GM12878 (cell line): ENCODE measurements around the gene COL23A1. TPM values are rescaled to one million over a fixed set of nuclear protein-coding genes. Genes with fewer than 3 reads are reported as not detected.
A peak's percentile ranks its signal among the peaks of the same experiment; 100 is the strongest.

Experiments
- ATAC-seq: fragments of 200-7000 bp; cut with Tn5 transposase; 3 replicates; pipeline ENCODE4 v1.9.1; 2020; ENCODE audit warnings: mild to moderate bottlenecking, moderate library complexity
- BruUV-seq: library from RNA; stranded (reverse); fragments of 400-500 nt; replicated peaks from 2 replicates; lab custom pipeline; 2021; lab: Mats Ljungman, UMichigan
- CTCF ChIA-PET: fragments of 300-600 bp; sonication (Branson Sonifier 250); formaldehyde crosslinking; extraction: SDS; loops from one replicate; lab custom pipeline; 2021; ENCODE audit warnings: inconsistent platforms; lab: Yijun Ruan, JAX
- POLR2A ChIA-PET: fragments of 350-600 bp; formaldehyde crosslinking; extraction: SDS; loops from one replicate; lab custom pipeline; 2021; ENCODE audit warnings: inconsistent platforms; lab: Charles Lee
- RAD21 ChIA-PET: fragments of 300-600 bp; sonication (Branson Sonifier 250); formaldehyde crosslinking; loops from one replicate; lab custom pipeline; 2023; ENCODE audit warnings: antibody characterized with exemption; ENCODE audit not compliant: unreplicated experiment; lab: Charles Lee
- SMC1A ChIA-PET: fragments of 300-600 bp; sonication (Branson Sonifier 250); formaldehyde crosslinking; loops from one replicate; lab custom pipeline; 2023; ENCODE audit not compliant: unreplicated experiment, uncharacterized antibody; lab: Charles Lee
- DNase-seq: peaks from one replicate; pipeline ENCODE4 v3.0.0-alpha.2; 2011; ENCODE audit warnings: low read depth, low spot score
- FAIRE-seq: peaks from 3 replicates; lab custom pipeline; 2011; peaks lifted over from hg19 to GRCh38; lab: Jason Lieb, UNC
- H2AFZ ChIP-seq: 2 replicates; pipeline ENCODE4 v1.6.0; 2011; ENCODE audit warnings: low read depth, low read length, control low read depth; ENCODE audit not compliant: control insufficient read depth
- H3K27ac ChIP-seq: 2 replicates; pipeline ENCODE4 v1.5.1; 2011; ENCODE audit warnings: control low read depth; ENCODE audit not compliant: control insufficient read depth, insufficient read depth
- H3K27me3 ChIP-seq, 2 experiments: replicated peaks in 1 of 2; 2 replicates each; pipeline versions ENCODE4 v1.6.0 to v1.6.1; 2011; ENCODE audit warnings: low read length in 1 of 2; ENCODE audit not compliant: control insufficient read depth in 2 of 2, insufficient read depth in 2 of 2
- H3K36me3 ChIP-seq, 2 experiments: 2 replicates each; pipeline ENCODE4 v1.5.1; 2011; ENCODE audit warnings: low read length in 1 of 2; ENCODE audit not compliant: control insufficient read depth in 2 of 2, insufficient read depth in 2 of 2
- H3K4me1 ChIP-seq: 2 replicates; pipeline ENCODE4 v1.6.1; 2011; ENCODE audit warnings: mild to moderate bottlenecking, low read length, moderate library complexity, mixed read lengths; ENCODE audit not compliant: control insufficient read depth, insufficient read depth
- H3K4me2 ChIP-seq: 2 replicates; pipeline ENCODE4 v1.6.0; 2011; ENCODE audit warnings: control low read depth; ENCODE audit not compliant: control insufficient read depth, insufficient read depth
- H3K4me3 ChIP-seq: fragments of 200-600 bp; sonication (generic); 2 replicates; pipeline ENCODE4 v1.5.1; 2016
- H3K79me2 ChIP-seq: 2 replicates; pipeline ENCODE4 v1.6.0; 2011; ENCODE audit warnings: low read length; ENCODE audit not compliant: control insufficient read depth, insufficient read depth
- H3K9ac ChIP-seq: 2 replicates; pipeline ENCODE4 v1.8.0; 2011; ENCODE audit warnings: low read length, control low read depth, mixed read lengths; ENCODE audit not compliant: control insufficient read depth, insufficient read depth
- H3K9me3 ChIP-seq: replicated peaks from 3 replicates; pipeline ENCODE4 v1.5.1; 2011; ENCODE audit warnings: mild to moderate bottlenecking, low read length; ENCODE audit not compliant: control insufficient read depth, insufficient read depth
- H4K20me1 ChIP-seq: 2 replicates; pipeline ENCODE4 v1.6.0; 2011; ENCODE audit not compliant: control insufficient read depth, insufficient read depth
- EP300 ChIP-seq, 2 experiments: fragments of 150-350 bp in 1 of 2; IDR thresholded peaks; 2 replicates each; pipeline ENCODE4 v1.6.1; 2011 to 2012; ENCODE audit warnings: low read depth in 2 of 2, low read length in 2 of 2, borderline replicate concordance in 1 of 2, improper control_type of control experiment in 1 of 2, inconsistent platforms in 1 of 2; ENCODE audit not compliant: control insufficient read depth in 1 of 2
- MTA2 ChIP-seq: fragments of 450-650 bp; IDR thresholded peaks from 2 replicates; pipeline ENCODE4 v1.6.1; 2016; ENCODE audit warnings: low read depth, mild to moderate bottlenecking, moderate library complexity
- NRF1 ChIP-seq: conservative IDR thresholded peaks from 2 replicates; pipeline ENCODE4 v1.6.1; 2011; ENCODE audit warnings: mild to moderate bottlenecking, low read depth, low read length, improper control_type of control experiment
- PAX5 ChIP-seq: IDR thresholded peaks from 2 replicates; pipeline ENCODE4 v1.6.1; 2011; ENCODE audit warnings: low read depth, low read length, borderline replicate concordance
- PKNOX1 ChIP-seq: fragments of 450-650 bp; IDR thresholded peaks from 2 replicates; pipeline ENCODE4 v1.6.1; 2016; ENCODE audit warnings: mild to moderate bottlenecking
- POLR2AphosphoS5 ChIP-seq: IDR thresholded peaks from 2 replicates; pipeline ENCODE4 v1.6.1; 2011; ENCODE audit warnings: mild to moderate bottlenecking, low read length, inconsistent platforms
- SP1 ChIP-seq: IDR thresholded peaks from one replicate; pipeline ENCODE4 v1.6.1; 2011; ENCODE audit warnings: low read depth, low read length
- TCF12 ChIP-seq: IDR thresholded peaks from 2 replicates; pipeline ENCODE4 v1.6.1; 2011; ENCODE audit warnings: low read depth, mild to moderate bottlenecking, low read length
- ZSCAN29 ChIP-seq: fragments of 450-650 bp; IDR thresholded peaks from 2 replicates; pipeline ENCODE4 v1.6.1; 2017; ENCODE audit warnings: mild to moderate bottlenecking, moderate library complexity
- WGBS: methylation state at CpG from one replicate; pipeline ENCODE4 v1.1.6; 2016; ENCODE audit warnings: low lambda C conversion rate; ENCODE audit not compliant: insufficient replicate concordance, insufficient coverage; ENCODE audit errors: missing lambda C conversion rate; 5-methylcytosine and 5-hydroxymethylcytosine counted together
- in situ Hi-C: fragments of 300-500 bp; cut with MboI; formaldehyde crosslinking; loops from 9 replicates; pipeline ENCODE4 v1.14.3; 2018; ENCODE audit warnings: mixed read lengths
- intact Hi-C: fragments of 100-400 bp; cut with micrococcal nuclease; formaldehyde crosslinking; loops from one replicate; pipeline ENCODE4 v1.14.2; 2022; ENCODE audit not compliant: unreplicated experiment
- polyA plus RNA-seq, 11 experiments: library from polyadenylated mRNA; depleted of rRNA in 4 of 11; unstranded in 6 of 11; stranded (reverse) in 5 of 11; fragments of >200 nt; fragmentation: Nextera tagmentation in 4 of 11; fragmentation: Illumina TruSeq in 1 of 11; extraction: Ambion mirVana in 4 of 11; extraction: Trizol in 1 of 11; gene quantifications; 1 replicate in 1 of 11; 2 replicates in 10 of 11; pipeline versions ENCODE4 v1.2.1 to v1.2.3, GENCODE V29; 2011 to 2016; ENCODE audit warnings: inconsistent platforms in 2 of 11, missing spikeins in 2 of 11, low read depth in 1 of 11
- total RNA-seq, 4 experiments: library from RNA; depleted of rRNA in 3 of 4; stranded (reverse); fragments of >200 nt in 3 of 4; fragmentation: Illumina TruSeq in 1 of 4; extraction: Trizol in 1 of 4; gene quantifications; 2 replicates each; pipeline versions ENCODE4 v1.2.1 to v1.2.3, GENCODE V29; 2013 to 2021
- TF ChIP-seq, protein P1 (sequence below): fragments of 450-650 bp; IDR thresholded peaks from 2 replicates; pipeline ENCODE4 v1.6.1; 2017; ENCODE audit warnings: low read depth, mild to moderate bottlenecking, moderate library complexity
- TF ChIP-seq, protein P2 (sequence below): IDR thresholded peaks from 2 replicates; pipeline ENCODE4 v1.6.1; 2012; ENCODE audit warnings: low read depth, low read length, improper control_type of control experiment

The COL23A1 gene
- total and polyA plus RNA-seq, 10 of the 15 experiments (the other 5 are each of a cell fraction or from before 2014, with no cell fraction given), result 0.03 to 0.83 (median 0.09) TPM; not detected in 5

DNA sequence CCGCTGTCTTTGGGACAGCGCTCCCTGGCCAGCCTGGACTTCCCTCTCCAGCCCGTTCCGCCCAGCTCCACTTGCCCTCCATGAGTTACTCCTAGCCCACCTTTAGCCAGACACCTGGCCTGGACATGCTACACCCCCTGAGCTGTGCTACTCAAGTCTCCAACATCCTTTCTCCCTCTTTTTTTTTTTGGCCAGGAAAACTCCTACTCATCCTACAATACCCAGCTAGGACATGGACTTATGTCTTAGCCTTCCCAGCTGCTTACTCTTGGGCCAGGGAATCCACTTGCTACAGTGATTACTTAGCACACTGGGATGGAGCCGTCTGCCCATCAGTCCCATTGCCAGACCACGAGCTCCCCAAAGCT, 264.9 kb downstream of the COL23A1 start (continued):
- no peak for TF ChIP-seq ZSCAN29
- no peak for TF ChIP-seq POLR2AphosphoS5
- TF ChIP-seq, all 136 proteins: peak for 0

DNA sequence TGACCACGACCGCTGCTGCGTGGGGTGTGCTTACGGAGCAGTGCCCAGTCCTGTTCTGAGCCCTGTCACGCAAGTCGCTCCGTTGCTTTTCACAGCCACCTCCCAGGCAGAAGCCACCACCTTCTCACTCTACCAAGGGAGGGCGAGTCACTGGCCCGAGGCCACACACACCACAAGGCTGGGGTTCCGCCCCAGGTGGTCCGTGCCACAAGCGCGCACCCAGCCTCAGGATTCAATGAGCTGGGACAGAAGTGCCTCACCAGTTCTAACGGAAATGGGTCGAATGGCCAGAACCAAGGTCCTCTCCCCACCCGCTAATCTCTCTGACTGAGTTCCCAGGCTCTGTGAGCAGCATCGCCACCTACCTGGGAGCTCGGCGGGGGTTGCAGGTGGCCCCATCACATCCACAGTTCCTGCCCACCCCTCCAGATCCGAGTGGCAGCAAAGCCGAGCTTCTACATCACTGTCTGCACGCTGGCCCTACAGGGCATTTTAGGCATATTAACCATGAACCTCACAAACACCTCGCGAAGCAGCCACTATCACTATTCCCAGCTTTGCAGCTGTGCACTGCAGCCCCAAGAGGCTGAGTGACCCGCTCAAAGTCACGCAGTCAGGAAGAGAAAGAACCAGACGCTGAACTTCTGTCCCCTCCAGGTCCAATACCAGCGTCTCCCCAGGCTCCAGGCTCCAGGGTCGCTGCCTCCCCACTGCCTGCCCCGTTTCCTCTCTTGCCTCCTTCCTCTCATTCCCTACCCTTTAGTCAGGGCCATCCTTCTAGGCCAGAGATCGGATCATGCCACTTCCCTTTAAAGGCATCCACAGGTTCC, 265.5 kb downstream of the COL23A1 start:
- peaks cover 4% of the 10 kb centered on the region for H3K79me2 ChIP-seq
- CTCF ChIA-PET, result no interaction called here
- FAIRE-seq (no peak), DNase-seq (no peak), ATAC-seq (peak; percentile 87)
- H3K4me2 ChIP-seq, result peak overlapping the region; percentile 84; the same call in 1 of the 2 replicates
- RAD21 ChIA-PET, result no interaction called here
- H2AFZ ChIP-seq, result no peak overlapping the region
- H4K20me1 ChIP-seq, result no peaks in the 10 kb centered on the region
- H3K4me1 ChIP-seq, result peaks cover 11% of the 10 kb centered on the region
- no TSS peak for BruUV-seq
- H3K4me3 ChIP-seq, result no peak overlapping the region
- TF ChIP-seq, protein P1, sequence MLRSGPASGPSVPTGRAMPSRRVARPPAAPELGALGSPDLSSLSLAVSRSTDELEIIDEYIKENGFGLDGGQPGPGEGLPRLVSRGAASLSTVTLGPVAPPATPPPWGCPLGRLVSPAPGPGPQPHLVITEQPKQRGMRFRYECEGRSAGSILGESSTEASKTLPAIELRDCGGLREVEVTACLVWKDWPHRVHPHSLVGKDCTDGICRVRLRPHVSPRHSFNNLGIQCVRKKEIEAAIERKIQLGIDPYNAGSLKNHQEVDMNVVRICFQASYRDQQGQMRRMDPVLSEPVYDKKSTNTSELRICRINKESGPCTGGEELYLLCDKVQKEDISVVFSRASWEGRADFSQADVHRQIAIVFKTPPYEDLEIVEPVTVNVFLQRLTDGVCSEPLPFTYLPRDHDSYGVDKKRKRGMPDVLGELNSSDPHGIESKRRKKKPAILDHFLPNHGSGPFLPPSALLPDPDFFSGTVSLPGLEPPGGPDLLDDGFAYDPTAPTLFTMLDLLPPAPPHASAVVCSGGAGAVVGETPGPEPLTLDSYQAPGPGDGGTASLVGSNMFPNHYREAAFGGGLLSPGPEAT, result peak; percentile 35; the same call in 1 of the 2 replicates
- TF ChIP-seq POLR2AphosphoS5 (0 out of 2 replicates have a peak, but pooled peaks have one; percentile 31), EP300 (IDR thresholded peaks at IDR 0.05; ENCODE audit: borderline replicate concordance in 1 of 2, control insufficient read depth in 1 of 2, low read depth in 2 of 2, low read length in 2 of 2) (0 out of 4 replicates have a peak, but pooled peaks of 1 of the 2 experiments have one; percentile 45), PKNOX1 (peak; percentile 7; the same call in 1 of the 2 replicates), SP1 (peak; percentile 46), PAX5 (peak; percentile 87), TCF12 (peak; percentile 44; the same call in 1 of the 2 replicates), MTA2 (0 out of 2 replicates have a peak, but pooled peaks have one; percentile 12), NRF1 (no peak)
- TF ChIP-seq, protein P2, sequence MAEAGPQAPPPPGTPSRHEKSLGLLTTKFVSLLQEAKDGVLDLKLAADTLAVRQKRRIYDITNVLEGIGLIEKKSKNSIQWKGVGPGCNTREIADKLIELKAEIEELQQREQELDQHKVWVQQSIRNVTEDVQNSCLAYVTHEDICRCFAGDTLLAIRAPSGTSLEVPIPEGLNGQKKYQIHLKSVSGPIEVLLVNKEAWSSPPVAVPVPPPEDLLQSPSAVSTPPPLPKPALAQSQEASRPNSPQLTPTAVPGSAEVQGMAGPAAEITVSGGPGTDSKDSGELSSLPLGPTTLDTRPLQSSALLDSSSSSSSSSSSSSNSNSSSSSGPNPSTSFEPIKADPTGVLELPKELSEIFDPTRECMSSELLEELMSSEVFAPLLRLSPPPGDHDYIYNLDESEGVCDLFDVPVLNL, result no peak
- no peaks in the 10 kb centered on the region; the same call in 1 of the 3 replicates for H3K9me3 ChIP-seq
- intact Hi-C loops, result loop anchor here (5.0 kb wide), 1 partner anchor 42 kb away; no protein-coding TSS in a partner anchor
- 12% methylated on average over 31 of the region's 31 CpGs for WGBS
- H3K9ac ChIP-seq, result peak overlapping the region; percentile 15; the same call in 1 of the 2 replicates
- peak overlapping the region; percentile 72 for H3K27ac ChIP-seq
- H3K36me3 ChIP-seq, result no peaks in the 10 kb centered on the region
- H3K27me3 ChIP-seq, result no peaks in the 10 kb centered on the region
- SMC1A ChIA-PET, result no interaction called here
- in situ Hi-C loops, result no loop called here
- POLR2A ChIA-PET, result no interaction called here
